Central memory CD8-positive, alpha-beta T cell (primary cell): Measurements from ENCODE around the gene ZNF598.
"Not testable (repeated sequence)": the region's sequence is repeated elsewhere in the genome, so short reads cannot be mapped to it uniquely, and the experiment has no call there.

ENCODE experiments used
- ATAC-seq: fragments of 150-1000 bp; cut with Tn5 transposase; replicated peaks from 2 replicates; pipeline ENCODE4 v1.10.0; 2022; ENCODE audit warnings: mild to moderate bottlenecking, moderate FRiP score, moderate number of reproducible peaks; ENCODE audit not compliant: poor library complexity, severe bottlenecking; ENCODE audit errors: extremely low read depth
- DNase-seq, 2 donors: peaks; one replicate each; pipeline ENCODE4 v3.0.0; 2021; ENCODE audit warnings: low spot score in 2 of 2
- H3K27ac Mint-ChIP-seq: one replicate; pipeline ENCODE4 v1.8.0; 2022; ENCODE audit warnings: low read depth, mild to moderate bottlenecking, moderate library complexity, mixed read lengths
- H3K27me3 Mint-ChIP-seq: one replicate; pipeline ENCODE4 v1.8.0; 2022; ENCODE audit warnings: mixed read lengths
- H3K36me3 Mint-ChIP-seq: one replicate; pipeline ENCODE4 v1.8.0; 2022; ENCODE audit warnings: mild to moderate bottlenecking, moderate library complexity, mixed read lengths; ENCODE audit not compliant: insufficient read depth
- H3K4me1 Mint-ChIP-seq: one replicate; pipeline ENCODE4 v1.8.0; 2022; ENCODE audit warnings: mixed read lengths
- H3K4me3 Mint-ChIP-seq: one replicate; pipeline ENCODE4 v1.8.0; 2022; ENCODE audit warnings: mild to moderate bottlenecking, moderate library complexity, mixed read lengths
- H3K9me3 Mint-ChIP-seq: one replicate; pipeline ENCODE4 v1.8.0; 2022; ENCODE audit warnings: mixed read lengths

Gene ZNF598

DNA sequence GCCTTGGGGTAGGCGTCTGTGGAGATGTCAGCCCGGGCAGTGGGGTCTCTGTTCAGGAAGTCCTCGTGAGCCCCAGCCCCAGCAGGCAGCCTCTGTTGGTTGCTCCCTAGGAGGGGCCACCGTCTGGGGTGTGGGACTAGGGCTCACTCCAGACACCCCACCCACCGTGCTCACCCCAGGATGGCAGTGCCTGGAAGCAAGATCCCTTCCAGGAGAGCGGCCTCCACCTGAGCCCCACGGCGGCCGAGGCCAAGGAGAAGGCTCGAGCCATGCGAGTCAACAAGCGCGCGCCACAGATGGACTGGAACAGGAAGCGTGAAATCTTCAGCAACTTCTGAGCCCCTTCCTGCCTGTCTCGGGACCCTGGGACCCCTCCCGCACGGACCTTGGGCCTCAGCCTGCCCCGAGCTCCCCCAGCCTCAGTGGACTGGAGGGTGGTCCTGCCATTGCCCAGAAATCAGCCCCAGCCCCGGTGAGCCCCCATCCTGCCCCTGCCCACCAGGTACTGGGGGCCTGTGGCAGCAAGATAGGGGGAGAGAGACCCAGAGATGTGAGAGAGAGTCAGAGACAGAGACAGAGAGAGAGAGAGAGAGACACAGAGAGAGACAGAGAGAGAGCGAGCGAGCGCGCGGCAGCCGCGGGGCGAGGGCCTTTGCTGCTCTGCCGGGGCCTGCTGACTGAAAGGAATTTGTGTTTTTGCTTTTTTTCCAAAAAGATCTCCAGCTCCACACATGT is 28.2 kb upstream of the ZNF598 start:
- Mint-ChIP-seq H3K27me3 (no peaks in the 10 kb centered on the region), H3K4me1 (no peaks in the 10 kb centered on the region), H3K9me3 (no peaks in the 10 kb centered on the region), H3K36me3 (no peaks in the 10 kb centered on the region), H3K4me3 (no peak overlapping the region), H3K27ac (no peak overlapping the region)
- no peak for ATAC-seq
- DNase-seq, result no peak

DNA sequence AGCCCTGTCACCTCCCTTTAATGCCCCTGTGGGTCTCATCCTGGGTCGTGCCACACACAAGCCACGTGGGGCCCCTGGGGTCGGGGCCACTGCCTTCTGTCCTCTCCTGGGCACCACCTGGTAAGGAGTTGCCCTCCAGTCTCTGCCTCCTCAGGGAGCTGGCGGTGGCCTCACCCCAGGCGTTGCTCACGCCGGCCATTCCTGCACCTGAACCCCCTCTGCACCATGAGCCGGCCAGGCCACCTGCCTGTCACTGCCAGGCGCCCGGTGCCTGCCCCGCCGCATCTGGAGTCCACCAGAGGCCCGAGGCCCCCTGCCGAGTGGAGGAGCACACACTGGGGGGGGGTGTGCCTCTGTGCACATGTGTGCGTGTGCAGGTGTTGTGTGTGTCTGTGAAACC is 27.5 kb upstream of the ZNF598 start:
- DNase-seq (no peak), ATAC-seq (no peak)
- H3K4me3 Mint-ChIP-seq, result no peak overlapping the region
- no peak overlapping the region for H3K27ac Mint-ChIP-seq
- H3K27me3 Mint-ChIP-seq, result no peaks in the 10 kb centered on the region
- no peaks in the 10 kb centered on the region for H3K36me3 Mint-ChIP-seq
- no peaks in the 10 kb centered on the region for H3K9me3 Mint-ChIP-seq
- H3K4me1 Mint-ChIP-seq, result no peaks in the 10 kb centered on the region

DNA sequence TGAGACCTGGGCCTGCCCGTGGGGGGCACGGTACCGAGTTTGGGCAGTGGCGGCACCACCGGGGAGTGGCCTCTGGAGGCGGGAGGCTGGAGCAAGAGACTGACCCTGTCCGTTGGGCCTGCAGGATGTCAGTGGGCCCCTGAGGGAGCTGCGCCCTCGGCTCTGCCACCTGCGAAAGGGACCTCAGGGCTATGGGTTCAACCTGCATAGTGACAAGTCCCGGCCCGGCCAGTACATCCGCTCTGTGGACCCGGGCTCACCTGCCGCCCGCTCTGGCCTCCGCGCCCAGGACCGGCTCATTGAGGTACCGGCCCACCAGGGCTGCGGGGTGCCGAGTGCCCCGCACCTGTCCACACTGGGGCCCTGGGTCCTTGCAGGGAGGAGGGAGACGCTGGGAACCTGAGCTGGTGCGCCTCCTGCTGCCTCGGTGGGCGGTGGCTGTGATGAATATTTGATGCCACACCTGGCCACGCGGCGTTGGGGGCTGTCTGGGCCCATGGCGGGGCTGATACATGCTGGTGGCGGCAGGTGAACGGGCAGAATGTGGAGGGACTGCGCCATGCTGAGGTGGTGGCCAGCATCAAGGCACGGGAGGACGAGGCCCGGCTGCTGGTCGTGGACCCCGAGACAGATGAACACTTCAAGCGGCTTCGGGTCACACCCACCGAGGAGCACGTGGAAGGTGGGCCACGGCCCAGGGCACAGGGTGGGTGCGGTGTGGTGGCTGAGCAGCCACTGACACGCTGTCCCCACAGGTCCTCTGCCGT is 26.8 kb upstream of the ZNF598 start:
- Mint-ChIP-seq H3K36me3 (no peaks in the 10 kb centered on the region), H3K4me1 (no peaks in the 10 kb centered on the region)

DNA sequence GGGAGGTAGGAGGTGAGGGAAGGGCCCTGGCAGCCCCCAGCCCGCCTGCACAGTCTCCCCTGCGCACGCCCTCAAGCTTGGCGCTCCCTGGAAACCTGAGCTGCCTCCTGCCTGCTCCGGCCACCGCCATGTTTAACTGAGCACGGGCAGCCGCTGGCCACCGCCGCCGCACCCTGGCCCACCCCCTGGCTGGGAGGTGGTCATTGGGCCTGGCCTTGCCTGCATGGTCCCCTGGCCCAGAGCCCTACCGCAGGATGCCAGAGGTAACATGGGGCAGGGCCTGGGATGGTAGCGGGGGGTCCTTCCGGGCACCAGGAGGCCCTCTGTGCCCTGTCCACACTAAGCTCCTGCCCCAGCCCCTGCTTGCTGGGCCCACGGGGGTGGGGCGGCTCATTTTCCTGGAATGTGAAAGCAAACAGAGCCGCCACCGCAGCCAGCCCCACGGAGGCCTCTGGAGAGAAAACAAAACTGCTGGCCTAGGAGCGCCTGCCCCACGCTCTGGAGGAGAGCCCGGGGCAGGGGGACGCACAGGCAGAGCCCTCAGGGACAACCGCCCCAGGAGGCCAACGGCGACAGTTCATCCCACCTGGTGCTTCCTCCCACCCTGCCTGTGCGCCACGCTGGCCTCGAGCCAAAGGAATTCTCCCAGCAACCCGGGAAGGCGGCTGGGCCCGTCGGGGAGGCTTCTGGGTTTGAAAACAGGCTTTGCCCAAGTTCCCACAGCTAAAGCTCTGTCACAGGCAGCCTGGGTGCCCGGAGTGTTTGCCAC is 26.0 kb upstream of the ZNF598 start:
- Mint-ChIP-seq H3K27ac (no peak overlapping the region), H3K4me3 (no peak overlapping the region), H3K27me3 (no peaks in the 10 kb centered on the region), H3K9me3 (no peaks in the 10 kb centered on the region), H3K36me3 (no peaks in the 10 kb centered on the region), H3K4me1 (no peaks in the 10 kb centered on the region)
- DNase-seq (no peak), ATAC-seq (no peak)

More for the DNA sequence above, 26.8 kb upstream of the ZNF598 start:
- Mint-ChIP-seq H3K27me3 (no peaks in the 10 kb centered on the region), H3K27ac (no peak overlapping the region), H3K9me3 (no peaks in the 10 kb centered on the region), H3K4me3 (no peak overlapping the region)
- ATAC-seq, result no peak
- DNase-seq, result no peak

DNA sequence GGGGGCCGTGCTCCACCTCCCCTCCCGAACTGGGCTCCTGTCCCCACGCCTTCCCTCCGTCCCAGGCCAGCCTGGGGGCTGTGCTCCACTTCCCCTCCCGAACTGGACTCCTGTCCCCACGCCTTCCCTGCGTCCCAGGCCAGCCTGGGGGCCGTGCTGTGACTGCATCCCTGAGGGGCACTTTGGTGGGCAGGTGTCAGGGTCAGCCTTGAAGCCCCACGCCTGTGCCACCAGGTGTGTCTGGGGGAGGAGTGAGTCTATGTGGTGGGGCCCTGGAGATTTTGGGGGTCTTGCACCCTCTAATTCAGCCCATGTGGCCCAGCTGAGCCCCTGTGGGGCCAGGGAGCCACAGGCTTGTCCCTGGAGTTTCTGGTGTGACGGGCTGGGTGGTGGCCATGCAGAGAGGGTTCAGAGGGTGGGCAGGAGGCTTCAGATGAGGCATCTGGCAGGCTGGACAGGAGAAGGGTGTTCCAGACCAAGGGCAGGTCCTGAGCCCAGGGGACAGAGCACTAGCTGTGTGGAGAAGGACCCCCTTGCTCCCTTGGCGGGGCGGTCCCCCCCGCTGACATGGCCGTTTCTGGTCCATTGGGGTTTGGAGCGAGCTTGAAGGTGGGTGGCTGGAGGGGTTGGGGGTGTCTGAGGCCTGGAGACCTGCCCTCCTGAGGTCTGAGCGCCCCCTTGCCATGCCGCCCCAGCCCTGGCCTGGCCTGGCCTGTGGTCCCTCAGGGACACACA is 25.2 kb upstream of the ZNF598 start:
- H3K27me3 Mint-ChIP-seq, result no peaks in the 10 kb centered on the region
- no peak overlapping the region for H3K4me3 Mint-ChIP-seq
- no peaks in the 10 kb centered on the region for H3K4me1 Mint-ChIP-seq
- ATAC-seq, result no peak
- no peak overlapping the region for H3K27ac Mint-ChIP-seq
- no peaks in the 10 kb centered on the region for H3K9me3 Mint-ChIP-seq
- no peak for DNase-seq
- no peaks in the 10 kb centered on the region for H3K36me3 Mint-ChIP-seq

DNA sequence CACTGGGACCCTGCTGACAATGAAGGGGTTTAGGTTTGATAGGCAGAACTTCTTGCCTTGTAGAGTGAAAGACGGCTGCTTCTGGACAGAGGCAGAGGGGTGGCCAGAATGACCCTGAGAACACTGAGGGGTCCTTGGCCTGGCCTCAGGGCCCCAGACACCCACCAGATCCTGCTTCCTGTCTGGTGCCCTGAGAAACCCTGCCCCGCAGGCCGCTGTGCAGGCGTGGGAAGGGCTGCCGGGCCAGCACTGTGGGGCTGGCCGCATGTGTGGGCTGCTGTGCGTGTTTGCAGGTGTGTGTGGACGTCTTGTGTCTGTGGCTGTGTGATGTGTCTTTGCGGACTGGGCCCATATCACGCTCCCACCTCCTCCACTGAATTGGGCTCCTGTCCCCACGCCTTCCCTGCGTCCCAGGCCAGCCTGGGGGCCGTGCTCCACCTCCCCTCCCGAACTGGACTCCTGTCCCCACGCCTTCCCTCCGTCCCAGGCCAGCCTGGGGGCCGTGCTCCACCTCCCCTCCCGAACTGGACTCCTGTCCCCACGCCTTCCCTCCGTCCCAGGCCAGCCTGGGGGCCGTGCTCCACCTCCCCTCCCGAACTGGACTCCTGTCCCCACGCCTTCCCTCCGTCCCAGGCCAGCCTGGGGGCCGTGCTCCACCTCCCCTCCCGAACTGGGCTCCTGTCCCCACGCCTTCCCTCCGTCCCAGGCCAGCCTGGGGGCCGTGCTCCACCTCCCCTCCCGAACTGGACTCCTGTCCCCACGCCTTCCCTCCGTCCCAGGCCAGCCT is 24.5 kb upstream of the ZNF598 start:
- not testable (repeated sequence) for H3K4me1 Mint-ChIP-seq, DNase-seq, H3K9me3 Mint-ChIP-seq, ATAC-seq, H3K27ac Mint-ChIP-seq, H3K27me3 Mint-ChIP-seq, H3K36me3 Mint-ChIP-seq, H3K4me3 Mint-ChIP-seq

DNA sequence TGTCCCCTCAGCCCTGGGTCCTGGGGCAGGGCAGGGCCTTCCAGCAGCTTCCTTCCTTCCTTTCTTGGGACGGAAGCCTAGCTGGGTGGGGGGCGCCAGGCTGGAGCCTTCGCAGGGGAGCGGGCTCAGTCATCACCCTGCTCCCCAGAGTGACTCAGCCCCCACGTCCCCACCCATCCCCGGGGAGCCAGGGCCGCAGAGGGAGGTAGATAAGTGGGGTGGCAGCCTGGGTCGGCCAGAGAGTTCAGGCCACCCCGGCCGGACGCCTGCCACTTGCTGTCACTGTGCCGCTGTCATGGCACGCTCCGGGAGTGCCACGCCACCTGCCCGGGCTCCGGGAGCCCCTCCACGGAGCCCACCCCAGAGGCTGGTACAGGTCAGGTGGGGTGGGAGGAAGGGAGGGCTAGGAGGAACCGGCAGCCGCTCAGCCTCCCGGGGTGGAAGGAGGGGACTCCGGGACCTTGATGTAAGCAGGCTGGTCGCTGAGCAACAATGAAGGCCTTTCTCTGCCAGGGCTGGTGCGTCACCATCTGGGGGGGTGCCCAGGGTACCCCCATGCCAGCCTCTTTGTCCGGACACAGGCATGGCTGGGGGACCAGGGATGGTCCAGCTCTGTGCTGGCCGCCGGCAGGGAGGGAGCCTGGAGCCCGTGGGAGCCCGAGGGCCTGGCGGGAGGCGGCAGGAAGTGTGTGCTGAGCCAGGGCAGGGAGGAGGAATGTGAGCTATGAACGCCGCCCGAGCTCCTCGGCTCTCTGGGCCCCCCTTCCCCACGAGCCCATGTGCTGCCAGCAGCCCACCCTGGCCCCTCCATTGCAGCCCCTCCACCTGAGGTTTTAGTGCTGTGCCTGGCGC is 23.7 kb upstream of the ZNF598 start:
- Mint-ChIP-seq H3K27ac (no peak overlapping the region), H3K4me3 (no peak overlapping the region), H3K36me3 (no peaks in the 10 kb centered on the region), H3K4me1 (no peaks in the 10 kb centered on the region), H3K9me3 (no peaks in the 10 kb centered on the region), H3K27me3 (no peaks in the 10 kb centered on the region)
- ATAC-seq (no peak), DNase-seq (no peak)

DNA sequence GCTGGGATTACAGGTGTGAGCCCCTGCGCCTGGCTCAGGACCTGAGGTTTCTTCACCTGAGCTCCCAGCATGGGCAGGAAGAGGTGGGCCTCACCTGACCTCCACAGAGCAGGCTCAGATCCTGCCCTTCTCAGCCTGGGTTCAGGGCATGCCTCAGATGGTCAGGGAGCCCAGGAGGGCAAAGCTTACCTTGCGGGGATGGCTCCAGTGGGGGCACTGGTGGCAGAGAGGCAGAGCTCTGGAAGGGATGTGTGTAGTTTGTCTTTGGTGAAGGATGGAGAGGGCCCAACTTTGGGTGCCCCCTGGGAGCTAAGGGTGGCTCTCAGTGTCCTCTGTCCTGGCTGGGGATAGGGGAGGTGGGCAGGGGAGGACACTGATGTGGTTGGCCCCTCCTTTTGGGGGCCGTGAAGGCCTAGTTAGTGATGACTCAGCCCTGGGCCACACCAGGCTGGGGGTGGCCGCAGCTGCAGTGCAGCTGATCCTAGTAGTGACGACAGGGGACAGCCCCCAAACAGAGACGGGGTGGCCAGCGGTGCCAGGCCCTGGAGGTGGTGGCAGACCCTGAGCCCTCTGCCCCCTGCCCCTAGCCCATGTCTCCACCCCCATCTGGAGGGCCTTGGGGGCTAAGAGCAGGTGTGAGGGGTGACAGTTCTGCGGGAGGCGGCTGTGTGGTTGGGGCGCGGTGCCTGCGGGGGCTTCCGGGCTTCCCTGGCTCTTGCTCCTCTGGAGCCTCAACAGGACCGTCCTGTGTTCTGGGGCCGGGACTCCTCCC is 22.9 kb upstream of the ZNF598 start:
- H3K9me3 Mint-ChIP-seq, result no peaks in the 10 kb centered on the region
- H3K4me3 Mint-ChIP-seq, result no peak overlapping the region
- DNase-seq (no peak), ATAC-seq (no peak)
- H3K27ac Mint-ChIP-seq, result no peak overlapping the region
- no peaks in the 10 kb centered on the region for H3K36me3 Mint-ChIP-seq
- H3K27me3 Mint-ChIP-seq, result no peaks in the 10 kb centered on the region
- no peaks in the 10 kb centered on the region for H3K4me1 Mint-ChIP-seq

DNA sequence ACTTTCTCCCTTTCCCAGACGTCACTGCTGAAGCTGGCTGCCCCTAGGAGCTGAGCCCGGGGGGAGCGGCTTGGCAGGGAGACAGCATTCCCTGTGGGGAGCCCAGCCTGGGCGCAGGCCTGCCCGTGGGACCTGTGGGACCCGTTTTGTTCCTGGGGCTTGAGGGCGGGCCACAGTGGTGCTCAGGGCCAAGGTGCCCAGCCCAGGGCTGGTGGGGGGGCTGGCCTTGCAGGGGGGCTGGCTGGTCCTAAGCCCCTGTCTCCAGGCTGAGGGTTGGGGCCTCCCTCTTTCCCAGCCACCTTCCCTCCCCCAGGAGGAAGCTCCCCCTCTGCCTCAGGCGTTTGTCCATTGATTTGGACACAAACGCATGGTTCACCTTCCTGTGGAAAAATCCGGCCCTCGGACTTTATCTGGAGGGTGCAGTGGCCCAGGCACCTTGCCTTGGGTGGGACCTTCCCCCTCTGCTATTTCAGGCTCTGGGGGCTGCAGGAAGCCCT is 21.5 kb upstream of the ZNF598 start:
- DNase-seq (no peak), ATAC-seq (no peak)
- no peak overlapping the region for H3K27ac Mint-ChIP-seq
- no peaks in the 10 kb centered on the region for H3K4me1 Mint-ChIP-seq
- H3K36me3 Mint-ChIP-seq, result no peaks in the 10 kb centered on the region
- no peaks in the 10 kb centered on the region for H3K27me3 Mint-ChIP-seq
- no peak overlapping the region for H3K4me3 Mint-ChIP-seq
- no peaks in the 10 kb centered on the region for H3K9me3 Mint-ChIP-seq

DNA sequence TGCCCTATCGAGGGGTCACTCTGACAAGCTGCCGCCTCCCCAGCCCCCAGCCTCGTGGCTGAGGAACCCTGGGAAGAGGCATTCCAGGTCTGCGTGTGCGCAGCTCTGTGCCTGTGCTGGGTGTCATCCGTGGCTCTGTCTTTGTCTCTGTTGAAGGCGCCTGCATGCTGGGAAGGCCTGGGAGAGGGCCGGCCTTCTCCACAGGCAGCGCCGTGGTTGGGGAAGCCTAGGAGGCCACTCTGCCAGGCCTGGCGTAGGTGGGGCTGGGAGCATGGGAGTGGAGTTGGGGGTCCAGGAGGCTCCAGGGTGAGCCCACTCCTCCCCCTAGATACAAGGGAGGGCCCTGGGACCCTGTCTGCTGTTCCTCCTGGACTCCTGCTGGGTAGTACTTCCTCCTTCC is 20.4 kb upstream of the ZNF598 start:
- H3K9me3 Mint-ChIP-seq, result no peaks in the 10 kb centered on the region
- no peaks in the 10 kb centered on the region for H3K36me3 Mint-ChIP-seq
- no peaks in the 10 kb centered on the region for H3K4me1 Mint-ChIP-seq
- ATAC-seq, result no peak
- DNase-seq, result no peak
- no peak overlapping the region for H3K4me3 Mint-ChIP-seq
- H3K27ac Mint-ChIP-seq, result no peak overlapping the region
- no peaks in the 10 kb centered on the region for H3K27me3 Mint-ChIP-seq
